GM18517 (cell line): Measurements from ENCODE around the gene BIK.
"Not testable (repeated sequence)": the region's sequence is repeated elsewhere in the genome, so short reads cannot be mapped to it uniquely, and the experiment has no call there.

ENCODE experiments used
- ATAC-seq: cut with Tn5 transposase; IDR thresholded peaks from one replicate; pipeline ENCODE4 v1.9.1; 2021; ENCODE audit warnings: mild to moderate bottlenecking, moderate library complexity; ENCODE audit not compliant: unreplicated experiment

The BIK gene

GRCh38 chr22:43134553-43134952 is 24.0 kb downstream of the BIK start:
- no peak for ATAC-seq

- no peak for ATAC-seq
Observed at GRCh38 chr22:43135565-43135964, 25.0 kb downstream of the BIK start.

GRCh38 chr22:43136255-43136654 is 25.7 kb downstream of the BIK start:
- no peak for ATAC-seq

GRCh38 chr22:43136801-43137200 is 26.3 kb downstream of the BIK start:
- ATAC-seq, result no peak

- ATAC-seq, result peak; percentile 65
Observed at GRCh38 chr22:43142880-43143562, 32.5 kb downstream of the BIK start, which contains the start of gene MCAT. MCAT (minus strand) TSS chr22:43143398; CDS start chr22:43143348, 50 bp downstream.

GRCh38 chr22:43144949-43145348 is 34.4 kb downstream of the BIK start:
- ATAC-seq, result no peak

- ATAC-seq, result not testable (repeated sequence)
Observed at GRCh38 chr22:43145371-43145770, 34.8 kb downstream of the BIK start.

- not testable (repeated sequence) for ATAC-seq
Observed at GRCh38 chr22:43146332-43146731, 35.8 kb downstream of the BIK start.

- ATAC-seq, result no peak
Observed at GRCh38 chr22:43147821-43148220, 37.3 kb downstream of the BIK start.

GRCh38 chr22:43148581-43148980 is 38.0 kb downstream of the BIK start:
- ATAC-seq, result no peak

- no peak for ATAC-seq
Observed at GRCh38 chr22:43150731-43151206, 40.2 kb downstream of the BIK start.

- ATAC-seq, result no peak
Observed at GRCh38 chr22:43151251-43152002, 40.9 kb downstream of the BIK start, which contains the start of gene TSPO. TSPO (plus strand) TSS chr22:43151559; CDS start chr22:43159239, 7,680 bp downstream.

GRCh38 chr22:43152003-43152356 is 41.4 kb downstream of the BIK start:
- no peak for ATAC-seq

- ATAC-seq, result no peak
Observed at GRCh38 chr22:43152357-43153071, 42.0 kb downstream of the BIK start.

- no peak for ATAC-seq
Observed at GRCh38 chr22:43153899-43154298, 43.3 kb downstream of the BIK start.

- no peak for ATAC-seq
Observed at GRCh38 chr22:43154887-43155536, 44.5 kb downstream of the BIK start.

- ATAC-seq, result no peak
Observed at GRCh38 chr22:43155789-43156188, 45.2 kb downstream of the BIK start.

- no peak for ATAC-seq
Observed at GRCh38 chr22:43156413-43156812, 45.9 kb downstream of the BIK start.

- no peak for ATAC-seq
Observed at GRCh38 chr22:43157874-43158546, 47.5 kb downstream of the BIK start.

GRCh38 chr22:43158778-43159483 is 48.4 kb downstream of the BIK start:
- ATAC-seq, result no peak
